Smooth muscle cell (in vitro differentiated cells): Measurements from ENCODE around the gene ARHGAP12. TPM values are rescaled to one million over a fixed set of nuclear protein-coding genes. Genes with fewer than 3 reads are reported as not detected.

Experiments
- DNase-seq: peaks from one replicate; lab custom pipeline; 2025; ENCODE audit not compliant: unreplicated experiment; lab: John Stamatoyannopoulos, UW
- H2AFZ ChIP-seq: fragments of 200-600 bp; sonication (generic); 2 replicates; pipeline ENCODE4 v1.6.0; 2016; ENCODE audit warnings: antibody characterized with exemption, low read depth, mild to moderate bottlenecking
- H3F3A ChIP-seq: fragments of 200-600 bp; sonication (generic); 2 replicates; pipeline ENCODE4 v1.6.0; 2017; ENCODE audit warnings: antibody characterized with exemption, low read depth
- H3K27ac ChIP-seq: fragments of 200-600 bp; sonication (generic); 2 replicates; pipeline ENCODE4 v1.5.1; 2016; ENCODE audit warnings: low read depth, mild to moderate bottlenecking
- H3K27me3 ChIP-seq: fragments of 200-600 bp; sonication (generic); 2 replicates; pipeline ENCODE4 v1.6.1; 2016; ENCODE audit warnings: low read depth, mild to moderate bottlenecking
- H3K36me3 ChIP-seq: fragments of 200-600 bp; sonication (generic); 2 replicates; pipeline ENCODE4 v1.5.1; 2016; ENCODE audit warnings: low read depth
- H3K4me1 ChIP-seq: fragments of 200-600 bp; sonication (generic); 2 replicates; pipeline ENCODE4 v1.5.1; 2016; ENCODE audit warnings: low read depth
- H3K4me2 ChIP-seq: fragments of 200-600 bp; sonication (generic); 2 replicates; pipeline ENCODE4 v1.6.0; 2016; ENCODE audit warnings: mild to moderate bottlenecking
- H3K4me3 ChIP-seq: fragments of 200-600 bp; sonication (generic); 2 replicates; pipeline ENCODE4 v1.5.1; 2016; ENCODE audit warnings: mild to moderate bottlenecking
- H3K79me2 ChIP-seq: fragments of 200-600 bp; sonication (generic); 2 replicates; pipeline ENCODE4 v1.6.0; 2016; ENCODE audit warnings: low read depth, mild to moderate bottlenecking
- H3K9ac ChIP-seq: fragments of 200-600 bp; sonication (generic); 2 replicates; pipeline ENCODE4 v1.6.0; 2016; ENCODE audit warnings: low read depth
- H3K9me3 ChIP-seq: fragments of 200-600 bp; sonication (generic); replicated peaks from 2 replicates; pipeline ENCODE4 v1.5.1; 2016; ENCODE audit warnings: low read depth
- H4K20me1 ChIP-seq: fragments of 200-600 bp; sonication (generic); 2 replicates; pipeline ENCODE4 v1.6.0; 2016; ENCODE audit warnings: low read depth
- WGBS: methylation state at CpG from one replicate; pipeline ENCODE4 v1.1.7; 2016; ENCODE audit warnings: low lambda C conversion rate; 5-methylcytosine and 5-hydroxymethylcytosine counted together
- polyA plus RNA-seq: library from polyadenylated mRNA; unstranded; fragments of >200 nt; fragmentation: Nextera tagmentation; extraction: Ambion mirVana; gene quantifications from 2 replicates; pipeline ENCODE4 v1.2.1, GENCODE V29; 2016
- total RNA-seq: library from RNA; depleted of rRNA; stranded (reverse); fragments of >200 nt; gene quantifications from 2 replicates; pipeline ENCODE4 v1.2.3, GENCODE V29; 2014
- TF ChIP-seq, protein P1 (sequence below): fragments of 200-600 bp; sonication (generic); IDR thresholded peaks from 2 replicates; pipeline ENCODE4 v1.5.1; 2017; ENCODE audit warnings: borderline replicate concordance, mild to moderate bottlenecking, antibody characterized with exemption; ENCODE audit not compliant: insufficient read depth, poor library complexity, severe bottlenecking

The ARHGAP12 gene
- total and polyA plus RNA-seq, 2 experiments from 2014 or later: 14.5 to 46.2 TPM

DNA sequence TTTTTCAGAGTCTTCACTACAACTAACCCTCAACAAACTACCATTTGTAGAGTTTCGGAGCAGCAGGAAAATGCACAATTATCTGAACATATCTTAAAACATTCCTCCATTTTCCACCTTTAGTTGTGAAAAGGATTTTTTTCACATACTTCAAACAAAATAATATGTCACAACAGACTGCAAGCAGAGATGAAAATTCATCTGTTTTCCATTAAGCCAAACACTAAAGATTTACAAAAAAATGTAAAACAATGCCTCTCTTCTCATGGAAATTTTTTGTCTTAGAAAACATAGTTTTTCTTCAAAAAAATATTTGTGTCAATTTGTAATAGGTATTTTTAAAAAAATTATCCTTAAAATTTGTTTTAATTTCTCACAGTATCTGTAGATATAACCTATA is 98.9 kb downstream of the ARHGAP12 start:
- Histone ChIP-seq H4K20me1 (no peaks in the 10 kb centered on the region), H3K27me3 (no peaks in the 10 kb centered on the region), H3F3A (no peaks in the 10 kb centered on the region), H3K4me1 (no peaks in the 10 kb centered on the region), H3K4me2 (no peak overlapping the region), H2AFZ (no peak overlapping the region), H3K4me3 (no peak overlapping the region), H3K9me3 (no peaks in the 10 kb centered on the region), H3K9ac (no peak overlapping the region), H3K79me2 (no peaks in the 10 kb centered on the region), H3K27ac (no peak overlapping the region), H3K36me3 (no peaks in the 10 kb centered on the region)
- 100% methylated on average over 1 of the region's 1 CpG for WGBS
- DNase-seq: no peak
- TF ChIP-seq, protein P1, sequence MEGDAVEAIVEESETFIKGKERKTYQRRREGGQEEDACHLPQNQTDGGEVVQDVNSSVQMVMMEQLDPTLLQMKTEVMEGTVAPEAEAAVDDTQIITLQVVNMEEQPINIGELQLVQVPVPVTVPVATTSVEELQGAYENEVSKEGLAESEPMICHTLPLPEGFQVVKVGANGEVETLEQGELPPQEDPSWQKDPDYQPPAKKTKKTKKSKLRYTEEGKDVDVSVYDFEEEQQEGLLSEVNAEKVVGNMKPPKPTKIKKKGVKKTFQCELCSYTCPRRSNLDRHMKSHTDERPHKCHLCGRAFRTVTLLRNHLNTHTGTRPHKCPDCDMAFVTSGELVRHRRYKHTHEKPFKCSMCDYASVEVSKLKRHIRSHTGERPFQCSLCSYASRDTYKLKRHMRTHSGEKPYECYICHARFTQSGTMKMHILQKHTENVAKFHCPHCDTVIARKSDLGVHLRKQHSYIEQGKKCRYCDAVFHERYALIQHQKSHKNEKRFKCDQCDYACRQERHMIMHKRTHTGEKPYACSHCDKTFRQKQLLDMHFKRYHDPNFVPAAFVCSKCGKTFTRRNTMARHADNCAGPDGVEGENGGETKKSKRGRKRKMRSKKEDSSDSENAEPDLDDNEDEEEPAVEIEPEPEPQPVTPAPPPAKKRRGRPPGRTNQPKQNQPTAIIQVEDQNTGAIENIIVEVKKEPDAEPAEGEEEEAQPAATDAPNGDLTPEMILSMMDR: no peak

DNA sequence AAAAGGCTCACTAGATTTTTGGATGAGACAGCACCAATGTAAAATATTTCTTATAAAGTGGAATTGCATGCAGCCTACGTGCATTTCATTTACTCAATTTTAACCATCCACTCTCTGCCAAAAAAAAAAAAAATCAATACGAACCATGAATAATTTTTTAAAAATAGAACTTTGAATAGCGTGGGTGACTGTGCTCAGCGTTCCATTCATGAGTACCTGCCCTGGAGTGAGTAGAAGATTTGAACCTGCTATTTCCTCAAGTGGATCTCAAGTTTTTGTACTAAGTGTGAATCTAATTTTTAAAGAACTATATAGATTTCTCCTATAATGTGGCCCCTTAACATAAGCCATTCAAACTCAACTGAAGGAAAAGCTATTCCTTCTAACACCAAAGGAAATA is 105.3 kb downstream of the ARHGAP12 start:
- H3K79me2 ChIP-seq: no peaks in the 10 kb centered on the region
- WGBS: 97% methylated on average over 4 of the region's 4 CpGs
- no peak overlapping the region for H3K27ac ChIP-seq
- H3K9me3 ChIP-seq: no peaks in the 10 kb centered on the region
- H3K27me3 ChIP-seq: no peaks in the 10 kb centered on the region
- H3F3A ChIP-seq: peaks cover 4% of the 10 kb centered on the region
- H3K4me1 ChIP-seq: no peaks in the 10 kb centered on the region
- no peak overlapping the region for H3K4me2 ChIP-seq
- DNase-seq: no peak
- H3K36me3 ChIP-seq: no peaks in the 10 kb centered on the region
- TF ChIP-seq, protein P1: no peak
- H2AFZ ChIP-seq: no peak overlapping the region
- no peak overlapping the region for H3K4me3 ChIP-seq
- H3K9ac ChIP-seq: no peak overlapping the region
- H4K20me1 ChIP-seq: no peaks in the 10 kb centered on the region

DNA sequence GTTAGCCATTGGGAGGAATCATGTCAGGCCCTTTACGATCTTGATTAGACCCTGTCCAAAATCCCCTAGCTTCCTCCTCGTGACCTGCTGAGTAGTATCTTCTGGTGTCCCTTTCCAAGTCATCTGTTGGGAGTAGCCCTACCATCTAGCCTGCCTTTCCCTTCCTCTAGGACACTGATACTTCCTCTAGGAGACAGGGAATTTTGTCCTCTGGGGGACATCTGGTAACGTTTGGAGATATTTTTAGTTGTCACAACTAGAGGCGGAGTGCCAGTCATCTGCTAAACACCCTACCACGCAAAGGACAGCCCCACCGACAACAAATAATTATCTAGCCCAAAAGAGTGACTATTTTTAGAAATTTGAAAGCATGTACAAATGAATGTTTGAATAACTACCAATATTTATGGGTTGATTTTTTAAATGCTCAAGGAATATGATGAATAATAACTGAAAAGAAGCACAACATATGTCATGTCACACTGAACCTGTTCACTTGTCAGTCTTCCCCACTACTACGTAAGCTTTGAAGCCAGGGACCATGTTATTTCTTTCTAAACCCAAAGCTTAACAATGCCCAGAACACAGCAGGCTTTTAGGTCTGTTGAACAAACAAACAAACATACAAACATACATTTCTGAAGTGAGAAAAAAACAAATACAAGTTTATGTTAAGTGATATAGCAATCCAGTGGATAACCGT is 105.9 kb downstream of the ARHGAP12 start:
- no peaks in the 10 kb centered on the region for H3K27me3 ChIP-seq
- no peaks in the 10 kb centered on the region for H3K79me2 ChIP-seq
- TF ChIP-seq, protein P1: no peak
- H2AFZ ChIP-seq: no peak overlapping the region
- no peak overlapping the region for H3K27ac ChIP-seq
- H3F3A ChIP-seq: peaks cover 7% of the 10 kb centered on the region
- no peaks in the 10 kb centered on the region for H3K36me3 ChIP-seq
- no peak overlapping the region for H3K4me3 ChIP-seq
- H3K4me1 ChIP-seq: no peaks in the 10 kb centered on the region
- 91% methylated on average over 8 of the region's 8 CpGs for whole genome bisulfite sequencing
- H3K9me3 ChIP-seq: no peaks in the 10 kb centered on the region
- DNase-seq: no peak
- no peaks in the 10 kb centered on the region for H4K20me1 ChIP-seq
- no peak overlapping the region for H3K9ac ChIP-seq
- H3K4me2 ChIP-seq: no peak overlapping the region

DNA sequence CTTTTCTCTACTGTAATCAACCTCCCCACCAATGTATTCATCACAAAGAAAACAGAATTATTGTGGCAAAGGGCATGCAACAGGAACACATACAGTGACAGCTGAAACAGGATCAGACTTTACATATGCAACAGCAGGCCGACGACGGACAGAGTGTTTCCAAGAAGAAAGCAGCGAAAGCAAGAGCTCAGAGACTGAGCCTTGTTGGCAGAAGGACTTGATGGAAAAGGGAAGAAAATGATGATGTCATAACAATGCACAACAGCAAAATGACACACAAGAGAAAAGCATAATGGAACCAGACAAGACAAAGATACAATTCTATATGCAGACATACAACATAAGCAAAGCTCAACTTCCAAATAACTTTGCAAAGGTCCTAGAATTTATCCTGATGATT is 106.5 kb downstream of the ARHGAP12 start:
- 93% methylated on average over 4 of the region's 4 CpGs for WGBS
- Histone ChIP-seq H3K27ac (no peak overlapping the region), H3K79me2 (no peaks in the 10 kb centered on the region), H3K9ac (no peak overlapping the region), H3F3A (peaks cover 13% of the 10 kb centered on the region), H3K27me3 (no peaks in the 10 kb centered on the region), H3K4me1 (no peaks in the 10 kb centered on the region), H3K36me3 (no peaks in the 10 kb centered on the region), H3K4me3 (no peak overlapping the region), H3K9me3 (no peaks in the 10 kb centered on the region), H2AFZ (no peak overlapping the region), H4K20me1 (no peaks in the 10 kb centered on the region), H3K4me2 (no peak overlapping the region)
- TF ChIP-seq, protein P1: no peak
- DNase-seq: no peak
